MM.1S (cell line): ENCODE data around the gene CADM2.

Source experiments
- CTCF ChIP-seq: fragments of 300-600 bp; sonication (generic); IDR thresholded peaks from 2 replicates; pipeline ENCODE4 v1.5.1; 2016; ENCODE audit warnings: antibody characterized with exemption, low read length, mixed read lengths
- EZH2 ChIP-seq: fragments of 300-600 bp; sonication (generic); optimal IDR thresholded peaks from 2 replicates; pipeline ENCODE3; 2017; ENCODE audit warnings: low read depth, mild to moderate bottlenecking, antibody characterized with exemption, low read length, mixed read lengths

- no peak for TF ChIP-seq CTCF
- TF ChIP-seq EZH2: no peak
These were observed 595.4 kb downstream of the CADM2 start for GRCh38 chr3:85554153-85554552.
